ENCODE results near the gene PRKCQ.

DNA sequence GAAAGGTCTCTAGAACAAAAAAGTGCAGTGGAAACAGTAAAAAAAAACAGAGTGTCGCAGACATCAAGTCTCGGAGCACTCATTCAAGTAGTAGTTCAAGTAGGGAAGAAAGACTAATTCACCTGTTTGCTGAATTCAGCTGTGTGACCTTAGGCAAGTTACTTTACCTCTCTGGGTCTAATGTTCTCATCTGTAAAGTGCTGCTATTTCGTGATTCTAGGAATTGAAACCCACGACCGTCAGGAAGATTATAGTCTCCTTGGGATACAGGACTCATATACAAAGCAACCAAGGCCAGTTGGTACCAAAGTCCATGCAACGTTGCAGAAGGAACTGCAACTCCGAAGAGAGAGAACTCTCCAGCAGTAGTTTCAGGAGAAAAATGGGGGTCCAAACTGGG lies 26.1 kb downstream of the PRKCQ start:
- TF ChIP-seq, protein P1, sequence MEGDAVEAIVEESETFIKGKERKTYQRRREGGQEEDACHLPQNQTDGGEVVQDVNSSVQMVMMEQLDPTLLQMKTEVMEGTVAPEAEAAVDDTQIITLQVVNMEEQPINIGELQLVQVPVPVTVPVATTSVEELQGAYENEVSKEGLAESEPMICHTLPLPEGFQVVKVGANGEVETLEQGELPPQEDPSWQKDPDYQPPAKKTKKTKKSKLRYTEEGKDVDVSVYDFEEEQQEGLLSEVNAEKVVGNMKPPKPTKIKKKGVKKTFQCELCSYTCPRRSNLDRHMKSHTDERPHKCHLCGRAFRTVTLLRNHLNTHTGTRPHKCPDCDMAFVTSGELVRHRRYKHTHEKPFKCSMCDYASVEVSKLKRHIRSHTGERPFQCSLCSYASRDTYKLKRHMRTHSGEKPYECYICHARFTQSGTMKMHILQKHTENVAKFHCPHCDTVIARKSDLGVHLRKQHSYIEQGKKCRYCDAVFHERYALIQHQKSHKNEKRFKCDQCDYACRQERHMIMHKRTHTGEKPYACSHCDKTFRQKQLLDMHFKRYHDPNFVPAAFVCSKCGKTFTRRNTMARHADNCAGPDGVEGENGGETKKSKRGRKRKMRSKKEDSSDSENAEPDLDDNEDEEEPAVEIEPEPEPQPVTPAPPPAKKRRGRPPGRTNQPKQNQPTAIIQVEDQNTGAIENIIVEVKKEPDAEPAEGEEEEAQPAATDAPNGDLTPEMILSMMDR (IDR thresholded peaks at IDR 0.05) = no peak
- TF ChIP-seq EZH2phosphoT487 (IDR thresholded peaks at IDR 0.05) (no peak), EZH2 (IDR thresholded peaks at IDR 0.05) (no peak)

Data from neural progenitor cell (in vitro differentiated cells).